Loucy (cell line): ENCODE results near the gene FGB.

Experiments
- H2AFZ ChIP-seq: fragments of 200-600 bp; sonication (generic); 2 replicates; pipeline ENCODE4 v1.6.0; 2016; ENCODE audit warnings: antibody characterized with exemption, mild to moderate bottlenecking, low read length, moderate library complexity
- H3F3A ChIP-seq: fragments of 200-600 bp; 2 replicates; pipeline ENCODE4 v1.6.0; 2016; ENCODE audit warnings: antibody characterized with exemption, low read depth, mild to moderate bottlenecking
- H3K27me3 ChIP-seq: fragments of 200-600 bp; sonication (generic); 2 replicates; pipeline ENCODE4 v1.6.1; 2014; ENCODE audit warnings: low read length, mild to moderate bottlenecking; ENCODE audit not compliant: insufficient read depth, poor library complexity, severe bottlenecking
- H3K36me3 ChIP-seq: fragments of 200-600 bp; sonication (generic); 2 replicates; pipeline ENCODE4 v1.6.1; 2016; ENCODE audit warnings: low read length; ENCODE audit not compliant: insufficient read depth
- H3K4me1 ChIP-seq: fragments of 200-600 bp; sonication (generic); 2 replicates; pipeline ENCODE4 v1.5.1; 2014; ENCODE audit warnings: low read length, mild to moderate bottlenecking; ENCODE audit not compliant: insufficient read depth, poor library complexity, severe bottlenecking
- H3K4me2 ChIP-seq: fragments of 200-600 bp; sonication (generic); 2 replicates; pipeline ENCODE4 v1.6.0; 2014; ENCODE audit warnings: antibody characterized with exemption, low read length, low read depth, mild to moderate bottlenecking; ENCODE audit not compliant: poor library complexity, severe bottlenecking
- H3K4me3 ChIP-seq: fragments of 200-600 bp; sonication (generic); 2 replicates; pipeline ENCODE4 v1.5.1; 2014; ENCODE audit warnings: low read length, mild to moderate bottlenecking, mixed read lengths; ENCODE audit not compliant: poor library complexity, severe bottlenecking
- H3K79me2 ChIP-seq: fragments of 200-600 bp; sonication (generic); 2 replicates; pipeline ENCODE4 v1.6.1; 2014; ENCODE audit warnings: low read length; ENCODE audit not compliant: insufficient read depth
- H3K9ac ChIP-seq: fragments of 200-600 bp; sonication (generic); 2 replicates; pipeline ENCODE4 v1.6.0; 2014; ENCODE audit warnings: mild to moderate bottlenecking, low read depth, low read length, moderate library complexity; ENCODE audit not compliant: poor library complexity, severe bottlenecking
- H3K9me2 ChIP-seq: fragments of 200-600 bp; sonication (generic); replicated peaks from 2 replicates; pipeline ENCODE4 v1.6.1; 2016; ENCODE audit warnings: low read depth, low read length, mixed read lengths
- H3K9me3 ChIP-seq: fragments of 200-600 bp; sonication (generic); 2 replicates; pipeline ENCODE4 v1.6.1; 2014; ENCODE audit warnings: mild to moderate bottlenecking, antibody characterized with exemption, low read length, low read depth; ENCODE audit not compliant: insufficient read depth
- H4K20me1 ChIP-seq: fragments of 200-600 bp; sonication (generic); 2 replicates; pipeline ENCODE4 v1.6.0; 2014; ENCODE audit warnings: antibody characterized with exemption, low read length, mild to moderate bottlenecking; ENCODE audit not compliant: insufficient read depth, poor library complexity, severe bottlenecking
- CTCF ChIP-seq: fragments of 200-600 bp; sonication (generic); conservative IDR thresholded peaks from 2 replicates; pipeline ENCODE4 v1.5.1; 2014; ENCODE audit warnings: mild to moderate bottlenecking, antibody characterized with exemption, low read length
- EZH2phosphoT487 ChIP-seq: fragments of 200-600 bp; IDR thresholded peaks from 2 replicates; pipeline ENCODE4 v1.6.1; 2018; ENCODE audit warnings: antibody characterized with exemption, mild to moderate bottlenecking, moderate library complexity, borderline replicate concordance

FGB gene

GRCh38 chr4:154562697-154563254, at the start of gene FGB:
FGB (plus strand) TSS chr4:154563011; CDS start chr4:154563019, 8 bp downstream.
- TF ChIP-seq EZH2phosphoT487: no peak
- no peak for TF ChIP-seq CTCF
- H3F3A ChIP-seq: no peaks in the 10 kb centered on the region
- H3K4me3 ChIP-seq: no peak within 1 kb of the TSS
- H3K9me2 ChIP-seq: no peaks in the 10 kb centered on the region
- H3K4me1 ChIP-seq: no peaks in the 10 kb centered on the region
- H3K9ac ChIP-seq: no peak within 1 kb of the TSS
- no peak within 1 kb of the TSS for H3K4me2 ChIP-seq
- H3K36me3 ChIP-seq: no peaks in the 10 kb centered on the region
- no peak within 1 kb of the TSS for H2AFZ ChIP-seq
- H3K9me3 ChIP-seq: no peaks in the 10 kb centered on the region
- no peaks in the 10 kb centered on the region for H3K27me3 ChIP-seq
- no peaks in the 10 kb centered on the region for H3K79me2 ChIP-seq
- no peaks in the 10 kb centered on the region for H4K20me1 ChIP-seq

GRCh38 chr4:154516318-154517029, 46.3 kb upstream of the FGB start:
- Histone ChIP-seq H3K36me3 (no peaks in the 10 kb centered on the region), H3K9ac (no peak overlapping the region), H3K4me2 (no peak overlapping the region), H3K9me3 (no peaks in the 10 kb centered on the region), H3K79me2 (no peaks in the 10 kb centered on the region), H3F3A (no peaks in the 10 kb centered on the region), H3K9me2 (no peaks in the 10 kb centered on the region), H2AFZ (no peak overlapping the region), H3K4me1 (no peaks in the 10 kb centered on the region), H3K4me3 (no peak overlapping the region), H3K27me3 (no peaks in the 10 kb centered on the region), H4K20me1 (no peaks in the 10 kb centered on the region)
- TF ChIP-seq EZH2phosphoT487 (no peak), CTCF (no peak)

GRCh38 chr4:154517591-154517990, 45.2 kb upstream of the FGB start:
- Histone ChIP-seq H2AFZ (no peak overlapping the region), H3K9ac (no peak overlapping the region), H4K20me1 (no peaks in the 10 kb centered on the region), H3K9me2 (no peaks in the 10 kb centered on the region), H3K36me3 (no peaks in the 10 kb centered on the region), H3K4me3 (no peak overlapping the region), H3K9me3 (no peaks in the 10 kb centered on the region), H3K4me2 (no peak overlapping the region), H3K79me2 (no peaks in the 10 kb centered on the region), H3F3A (no peaks in the 10 kb centered on the region), H3K27me3 (no peaks in the 10 kb centered on the region), H3K4me1 (no peaks in the 10 kb centered on the region)
- no peak for TF ChIP-seq CTCF
- TF ChIP-seq EZH2phosphoT487: no peak
